Stimulated activated CD4-positive, alpha-beta T cell treated with anti-CD3 and anti-CD28 coated beads, Interleukin-15, amount 100 ng/mL, for 48 hours (primary cell): Measurements from ENCODE around the gene FGD3.

Source experiments
- DNase-seq, 2 donors: peaks; one replicate each; pipeline ENCODE4 v3.0.0-alpha.2; 2020; ENCODE audit warnings: low read depth in 2 of 2

The FGD3 gene

GRCh38 chr9:93052791-93053540, 105.6 kb downstream of the FGD3 start:
- DNase-seq: no peak

GRCh38 chr9:93053781-93054331, 106.5 kb downstream of the FGD3 start:
- no peak for DNase-seq

GRCh38 chr9:93054758-93055704, 107.7 kb downstream of the FGD3 start:
- DNase-seq: no peak

GRCh38 chr9:93057042-93057702, 109.8 kb downstream of the FGD3 start:
- no peak for DNase-seq

GRCh38 chr9:93057703-93058354, 110.5 kb downstream of the FGD3 start:
- DNase-seq: no peak

GRCh38 chr9:93058355-93059010, 111.2 kb downstream of the FGD3 start, which contains the start of gene SUSD3:
TSS of gene SUSD3 (plus strand) at chr9:93058701. CDS start at chr9:93058743, 42 bp downstream.
- DNase-seq: peak in 1 of 2 donors; percentile 69

- no peak for DNase-seq
Measured at GRCh38 chr9:93059011-93059714, 111.8 kb downstream of the FGD3 start.

- DNase-seq: no peak
Measured at GRCh38 chr9:93059715-93060578, 112.6 kb downstream of the FGD3 start.

- DNase-seq: no peak
Measured at GRCh38 chr9:93060746-93061259, 113.5 kb downstream of the FGD3 start.

GRCh38 chr9:93061260-93061751, 114.0 kb downstream of the FGD3 start:
- no peak for DNase-seq

- no peak for DNase-seq
Measured at GRCh38 chr9:93061791-93062763, 114.8 kb downstream of the FGD3 start.

- DNase-seq: peak; percentile 87 to 88
Measured at GRCh38 chr9:93064392-93065134, 117.2 kb downstream of the FGD3 start.

- no peak for DNase-seq
Measured at GRCh38 chr9:93065135-93065720, 117.9 kb downstream of the FGD3 start.

- no peak for DNase-seq
Measured at GRCh38 chr9:93066978-93067603, 119.8 kb downstream of the FGD3 start.

- DNase-seq: no peak
Measured at GRCh38 chr9:93068956-93069355, 121.6 kb downstream of the FGD3 start.

- DNase-seq: no peak
Measured at GRCh38 chr9:93071464-93071863, 124.1 kb downstream of the FGD3 start.
